Activated CD4-positive, alpha-beta T cell treated with anti-CD3 and anti-CD28 coated beads, Interleukin-2, amount 50 U/mL, for 1 hour (primary cell): ENCODE measurements around the gene AADACL2.
"Not testable (repeated sequence)": the region's sequence is repeated elsewhere in the genome, so short reads cannot be mapped to it uniquely, and the experiment has no call there.

Source experiments
- DNase-seq: peaks from one replicate; pipeline ENCODE4 v3.0.0-alpha.2; 2020

AADACL2 gene

GRCh38 chr3:151733613-151734012 lies at the start of gene AADACL2:
Gene AADACL2, plus strand, starts transcription at chr3:151733927. Its CDS starts 109 bp downstream, at chr3:151734036.
- DNase-seq, result no peak

- DNase-seq, result no peak
Observed at GRCh38 chr3:151684094-151684493, 49.6 kb upstream of the AADACL2 start.

- DNase-seq, result no peak
Observed at GRCh38 chr3:151686257-151686656, 47.5 kb upstream of the AADACL2 start.

GRCh38 chr3:151687076-151687475 lies 46.7 kb upstream of the AADACL2 start:
- no peak for DNase-seq

GRCh38 chr3:151688571-151688970 lies 45.2 kb upstream of the AADACL2 start:
- no peak for DNase-seq

- DNase-seq, result no peak
Observed at GRCh38 chr3:151690645-151691044, 43.1 kb upstream of the AADACL2 start.

GRCh38 chr3:151697496-151697895 lies 36.2 kb upstream of the AADACL2 start:
- no peak for DNase-seq

- DNase-seq, result no peak
Observed at GRCh38 chr3:151707216-151707615, 26.5 kb upstream of the AADACL2 start.

- DNase-seq, result no peak
Observed at GRCh38 chr3:151708868-151709267, 24.9 kb upstream of the AADACL2 start.

- no peak for DNase-seq
Observed at GRCh38 chr3:151709847-151710246, 23.9 kb upstream of the AADACL2 start.

- no peak for DNase-seq
Observed at GRCh38 chr3:151721294-151721693, 12.4 kb upstream of the AADACL2 start.

- DNase-seq, result no peak
Observed at GRCh38 chr3:151722856-151723255, 10.9 kb upstream of the AADACL2 start.

GRCh38 chr3:151724576-151725562 lies 8.9 kb upstream of the AADACL2 start:
- DNase-seq, result no peak

GRCh38 chr3:151726016-151726415 lies 7.7 kb upstream of the AADACL2 start:
- DNase-seq, result no peak

- no peak for DNase-seq
Observed at GRCh38 chr3:151732861-151733260, 866 bp upstream of the AADACL2 start.

GRCh38 chr3:151740581-151740980 lies 6.9 kb downstream of the AADACL2 start:
- DNase-seq, result no peak

GRCh38 chr3:151743855-151744254 lies 10.1 kb downstream of the AADACL2 start:
- DNase-seq, result no peak

GRCh38 chr3:151750181-151750580 lies 16.5 kb downstream of the AADACL2 start:
- no peak for DNase-seq

- DNase-seq, result no peak
Observed at GRCh38 chr3:151750678-151751077, 17.0 kb downstream of the AADACL2 start.

- no peak for DNase-seq
Observed at GRCh38 chr3:151751161-151751560, 17.4 kb downstream of the AADACL2 start.

GRCh38 chr3:151753846-151754245 lies 20.1 kb downstream of the AADACL2 start:
- DNase-seq, result no peak

- DNase-seq, result no peak
Observed at GRCh38 chr3:151761581-151761980, 27.9 kb downstream of the AADACL2 start.

- DNase-seq, result not testable (repeated sequence)
Observed at GRCh38 chr3:151764699-151765098, 31.0 kb downstream of the AADACL2 start.

GRCh38 chr3:151765685-151766084 lies 32.0 kb downstream of the AADACL2 start:
- DNase-seq, result no peak

- DNase-seq, result no peak
Observed at GRCh38 chr3:151766454-151766853, 32.7 kb downstream of the AADACL2 start.
